HepG2 (cell line): Measurements from ENCODE around the gene KRT71. TPM values are rescaled to one million over a fixed set of nuclear protein-coding genes. Genes with fewer than 3 reads are reported as not detected.

Source experiments
- ATAC-seq: fragments of 200-7000 bp; cut with Tn5 transposase; 3 replicates; pipeline ENCODE4 v1.9.1; 2020; ENCODE audit warnings: mild to moderate bottlenecking, moderate library complexity
- BruUV-seq: library from RNA; stranded (reverse); fragments of 400-500 nt; replicated peaks from 2 replicates; lab custom pipeline; 2021; lab: Mats Ljungman, UMichigan
- CTCF ChIA-PET: fragments of 300-600 bp; formaldehyde crosslinking; extraction: SDS; loops from one replicate; lab custom pipeline; 2021; ENCODE audit warnings: low total read pairs, inconsistent platforms, low intra/inter-chr PET ratio; lab: Yijun Ruan, JAX
- POLR2A ChIA-PET: fragments of 350-600 bp; sonication (Branson Sonifier 250); formaldehyde crosslinking; loops from one replicate; lab custom pipeline; 2020; ENCODE audit warnings: antibody characterized with exemption, inconsistent platforms; lab: Yijun Ruan, JAX
- DNase-seq: peaks from one replicate; pipeline ENCODE4 v3.0.0-alpha.2; 2015; ENCODE audit warnings: low spot score
- FAIRE-seq: peaks from 3 replicates; lab custom pipeline; 2011; peaks lifted over from hg19 to GRCh38; lab: Jason Lieb, UNC
- H2AFZ ChIP-seq: one replicate; pipeline ENCODE4 v1.6.1; 2011; ENCODE audit warnings: low read length, inconsistent platforms
- H3K27ac ChIP-seq: fragments of 300-600 bp; 3 replicates; pipeline ENCODE4 v1.8.0; 2011; ENCODE audit warnings: mixed run types, mild to moderate bottlenecking, mixed read lengths, low read length, inconsistent platforms; ENCODE audit not compliant: insufficient read depth; ENCODE audit errors: extremely low read length
- H3K27me3 ChIP-seq, 2 experiments: fragments of 200-600 bp in 1 of 2; 2 replicates in 1 of 2; 3 replicates in 1 of 2; pipeline versions ENCODE4 v1.6.0 to v1.8.0; 2011; ENCODE audit warnings: low read length in 2 of 2, mild to moderate bottlenecking in 2 of 2, moderate library complexity in 2 of 2, inconsistent platforms in 1 of 2; ENCODE audit not compliant: insufficient read depth in 2 of 2, control insufficient read depth in 1 of 2
- H3K36me3 ChIP-seq, 2 experiments: fragments of 200-600 bp in 1 of 2; replicated peaks in 1 of 2; 2 replicates in 1 of 2; 3 replicates in 1 of 2; pipeline versions ENCODE4 v1.5.1 to v1.8.0; 2011; ENCODE audit warnings: low read length in 2 of 2, inconsistent platforms in 1 of 2; ENCODE audit not compliant: insufficient read depth in 2 of 2, control insufficient read depth in 1 of 2
- H3K4me1 ChIP-seq: 2 replicates; pipeline ENCODE4 v1.5.1; 2012; ENCODE audit warnings: low read length, inconsistent platforms; ENCODE audit not compliant: insufficient read depth
- H3K4me2 ChIP-seq: 2 replicates; pipeline ENCODE4 v1.6.0; 2011; ENCODE audit warnings: low read depth, low read length, inconsistent platforms
- H3K4me3 ChIP-seq, 3 experiments: fragments of 200-600 bp in 1 of 3; sonication (generic), shearing (Covaris generic) in 1 of 3; replicated peaks in 1 of 3; 2 replicates each; pipeline ENCODE4 v1.5.1; 2011 to 2016; ENCODE audit warnings: low read length in 3 of 3, inconsistent platforms in 2 of 3, low read depth in 2 of 3, mild to moderate bottlenecking in 2 of 3, control low read depth in 1 of 3, mixed read lengths in 1 of 3; ENCODE audit not compliant: insufficient read depth in 1 of 3
- H3K79me2 ChIP-seq: one replicate; pipeline ENCODE4 v1.6.1; 2011; ENCODE audit warnings: low read length, inconsistent platforms; ENCODE audit not compliant: insufficient read depth
- H3K9ac ChIP-seq: 2 replicates; pipeline ENCODE4 v1.6.0; 2011; ENCODE audit warnings: mild to moderate bottlenecking, low read depth, low read length, inconsistent platforms; ENCODE audit not compliant: insufficient read depth
- H3K9me3 ChIP-seq: 2 replicates; pipeline ENCODE4 v1.5.1; 2012; ENCODE audit warnings: mild to moderate bottlenecking, low read length
- H4K20me1 ChIP-seq: 2 replicates; pipeline ENCODE4 v1.6.0; 2011; ENCODE audit warnings: inconsistent platforms, mild to moderate bottlenecking, low read length, moderate library complexity; ENCODE audit not compliant: insufficient read depth
- HNF4A ChIP-seq: sonication (generic); formaldehyde crosslinking; IDR thresholded peaks from 2 replicates; pipeline ENCODE4 v1.4.0; 2020; ENCODE audit warnings: missing genetic modification reagents
- HNRNPLL ChIP-seq: fragments of 200-400 bp; formaldehyde crosslinking; IDR thresholded peaks from 2 replicates; pipeline ENCODE4 v1.6.1; 2017; ENCODE audit warnings: mild to moderate bottlenecking, low read depth, low read length; ENCODE audit not compliant: poor library complexity, severe bottlenecking
- HNRNPUL1 ChIP-seq: fragments of 200-400 bp; formaldehyde crosslinking; IDR thresholded peaks from 2 replicates; pipeline ENCODE4 v1.6.1; 2017; ENCODE audit warnings: low read depth, mild to moderate bottlenecking, low read length, moderate library complexity
- KAT2B ChIP-seq: fragments of 150-350 bp; IDR thresholded peaks from 2 replicates; pipeline ENCODE4 v1.6.1; 2014; ENCODE audit warnings: low read depth, low read length, borderline replicate concordance
- KDM5B ChIP-seq: sonication (generic); formaldehyde crosslinking; IDR thresholded peaks from 2 replicates; pipeline ENCODE4 v1.4.0; 2020; ENCODE audit warnings: missing genetic modification reagents, mild to moderate bottlenecking, borderline replicate concordance
- MED13 ChIP-seq: sonication (generic); formaldehyde crosslinking; IDR thresholded peaks from 2 replicates; pipeline ENCODE4 v1.5.0; 2020; ENCODE audit warnings: missing genetic modification reagents
- PAF1 ChIP-seq: IDR thresholded peaks from 2 replicates; pipeline ENCODE4 v1.6.1; 2016; ENCODE audit warnings: missing genetic modification reagents, missing compliant biosample characterization
- PLRG1 ChIP-seq: fragments of 450-650 bp; conservative IDR thresholded peaks from 2 replicates; pipeline ENCODE4 v1.6.1; 2016
- SIN3A ChIP-seq: IDR thresholded peaks from 2 replicates; pipeline ENCODE4 v1.6.1; 2011; ENCODE audit warnings: low read depth, mild to moderate bottlenecking, control low read depth, low read length, borderline replicate concordance
- ZFP82 ChIP-seq: sonication (generic); formaldehyde crosslinking; IDR thresholded peaks from 2 replicates; pipeline ENCODE4 v1.5.1; 2020; ENCODE audit warnings: mild to moderate bottlenecking, missing genetic modification reagents, borderline replicate concordance
- ZNF33B ChIP-seq: sonication (generic); formaldehyde crosslinking; IDR thresholded peaks from 2 replicates; pipeline ENCODE4 v1.5.1; 2020; ENCODE audit warnings: mild to moderate bottlenecking, missing genetic modification reagents
- ZNF558 ChIP-seq: sonication (generic); formaldehyde crosslinking; IDR thresholded peaks from 2 replicates; pipeline ENCODE4 v1.9.0; 2022; ENCODE audit warnings: mild to moderate bottlenecking, missing genetic modification reagents, borderline replicate concordance
- WGBS: methylation state at CpG from one replicate; pipeline ENCODE4 v1.1.6; 2017; ENCODE audit warnings: low lambda C conversion rate; 5-methylcytosine and 5-hydroxymethylcytosine counted together
- in situ Hi-C: cut with HindIII; loops from 2 replicates; pipeline ENCODE4 v1.10.0; 2017; ENCODE audit warnings: low pct_unique_long_range_greater_than_20kb; ENCODE audit not compliant: extremely low pct_ligation_motif_present
- intact Hi-C: fragments of 100-400 bp; cut with micrococcal nuclease; formaldehyde crosslinking; loops from one replicate; pipeline ENCODE4 v1.10.0; 2022; ENCODE audit not compliant: unreplicated experiment
- polyA plus RNA-seq, 8 experiments: library from polyadenylated mRNA; depleted of rRNA in 3 of 8; stranded (reverse) in 7 of 8; unstranded in 1 of 8; fragments of >200 nt; fragmentation: Illumina TruSeq in 4 of 8; extraction: Trizol in 4 of 8; gene quantifications; 2 replicates each; pipeline versions ENCODE4 v1.2.1 to v1.2.3, GENCODE V29; 2011 to 2016; ENCODE audit warnings: low read depth in 4 of 8, missing spikeins in 1 of 8, mixed read lengths in 1 of 8; ENCODE audit not compliant: insufficient read depth in 1 of 8
- total RNA-seq, 5 experiments: library from RNA; depleted of rRNA; stranded (reverse); fragments of >200 nt; fragmentation: Illumina TruSeq; extraction: Trizol; gene quantifications; 2 replicates each; pipeline ENCODE4 v1.2.3, GENCODE V29; 2016; ENCODE audit warnings: low read depth in 1 of 5
- TF ChIP-seq, protein P1 (sequence below): sonication (generic); formaldehyde crosslinking; IDR thresholded peaks from 2 replicates; pipeline ENCODE4; 2020; ENCODE audit warnings: missing genetic modification reagents, mild to moderate bottlenecking, borderline replicate concordance
- TF ChIP-seq, protein P2 (sequence below): sonication (generic); formaldehyde crosslinking; IDR thresholded peaks from 2 replicates; pipeline ENCODE4 v1.5.0; 2020; ENCODE audit warnings: mild to moderate bottlenecking, missing genetic modification reagents, moderate library complexity
- TF ChIP-seq, protein P3 (sequence below): sonication (generic); formaldehyde crosslinking; IDR thresholded peaks from 2 replicates; pipeline ENCODE4 v1.4.0; 2020; ENCODE audit warnings: missing genetic modification reagents

KRT71 gene
- total and polyA plus RNA-seq, 2 of the 13 experiments (the other 11 are each of a cell fraction or from before 2014, with no cell fraction given) = not detected

DNA sequence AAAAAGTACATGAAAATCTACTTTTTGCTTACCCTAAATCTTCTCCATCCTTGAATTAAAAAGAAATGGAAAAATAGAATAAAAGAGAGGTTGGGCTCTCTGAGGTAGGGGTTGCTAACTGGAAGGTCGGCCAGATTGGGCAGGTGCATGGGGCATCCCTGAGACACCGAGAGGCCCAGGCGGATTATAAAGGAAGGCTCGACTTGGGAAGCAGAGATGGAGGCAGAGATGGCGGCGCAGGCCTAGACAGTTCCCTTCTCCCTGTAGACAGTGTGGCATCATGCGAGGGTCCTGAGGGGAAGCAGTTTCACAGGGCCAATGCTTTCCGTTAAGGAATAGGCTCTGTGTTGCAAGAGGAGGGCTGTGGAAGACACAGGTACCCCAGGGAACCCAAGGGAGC lies 24.4 kb upstream of the KRT71 start (continued):
- no peak for TF ChIP-seq MED13 (CRISPR knock-in tag)

DNA sequence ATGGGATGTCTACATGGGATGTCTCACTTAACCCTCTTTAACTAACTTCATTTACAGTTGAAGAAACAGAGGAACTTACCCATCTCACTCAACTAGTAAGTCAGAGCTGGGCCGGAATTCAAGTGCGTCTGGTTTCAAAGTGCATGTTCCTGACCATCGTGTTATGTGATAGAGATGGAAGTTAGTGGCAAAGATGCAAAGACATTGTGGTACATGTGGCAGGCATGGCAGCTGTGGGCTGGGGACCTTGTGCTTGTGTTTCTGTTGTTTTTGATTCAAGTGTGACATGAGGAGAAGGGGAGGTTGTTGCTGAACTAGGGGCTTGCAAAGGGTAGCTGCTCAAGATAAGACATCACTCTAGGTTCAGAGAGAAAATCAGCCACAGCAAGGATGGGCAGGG lies 23.0 kb upstream of the KRT71 start:
- Histone ChIP-seq H2AFZ (no peak overlapping the region), H3K4me1 (no peaks in the 10 kb centered on the region), H3K79me2 (no peaks in the 10 kb centered on the region), H3K4me2 (no peak overlapping the region), H4K20me1 (no peaks in the 10 kb centered on the region), H3K4me3 (no peak overlapping the region), H3K27me3 (peaks cover 2 to 70% of the 10 kb centered on the region in 2 experiments; a peak in 4 of 5 replicates), H3K9ac (no peak overlapping the region), H3K36me3 (no peaks in the 10 kb centered on the region), H3K9me3 (no peaks in the 10 kb centered on the region), H3K27ac (no peak overlapping the region)
- CTCF ChIA-PET = no interaction called here
- in situ Hi-C loops (no loop called here), intact Hi-C loops (no loop called here)
- no peak for DNase-seq
- ATAC-seq = no peak
- BruUV-seq = no TSS peak
- no peak for FAIRE-seq
- 28% methylated on average over 3 of the region's 3 CpGs for WGBS
- POLR2A ChIA-PET = no interaction called here
- no peak for TF ChIP-seq KAT2B
- no peak for TF ChIP-seq PLRG1
- TF ChIP-seq ZFP82 (CRISPR knock-in tag) = no peak
- no peak for TF ChIP-seq HNRNPUL1
- no peak for TF ChIP-seq ZNF33B (CRISPR knock-in tag)
- TF ChIP-seq HNRNPLL = no peak
- no peak for TF ChIP-seq KDM5B (CRISPR knock-in tag)
- TF ChIP-seq, protein P1, sequence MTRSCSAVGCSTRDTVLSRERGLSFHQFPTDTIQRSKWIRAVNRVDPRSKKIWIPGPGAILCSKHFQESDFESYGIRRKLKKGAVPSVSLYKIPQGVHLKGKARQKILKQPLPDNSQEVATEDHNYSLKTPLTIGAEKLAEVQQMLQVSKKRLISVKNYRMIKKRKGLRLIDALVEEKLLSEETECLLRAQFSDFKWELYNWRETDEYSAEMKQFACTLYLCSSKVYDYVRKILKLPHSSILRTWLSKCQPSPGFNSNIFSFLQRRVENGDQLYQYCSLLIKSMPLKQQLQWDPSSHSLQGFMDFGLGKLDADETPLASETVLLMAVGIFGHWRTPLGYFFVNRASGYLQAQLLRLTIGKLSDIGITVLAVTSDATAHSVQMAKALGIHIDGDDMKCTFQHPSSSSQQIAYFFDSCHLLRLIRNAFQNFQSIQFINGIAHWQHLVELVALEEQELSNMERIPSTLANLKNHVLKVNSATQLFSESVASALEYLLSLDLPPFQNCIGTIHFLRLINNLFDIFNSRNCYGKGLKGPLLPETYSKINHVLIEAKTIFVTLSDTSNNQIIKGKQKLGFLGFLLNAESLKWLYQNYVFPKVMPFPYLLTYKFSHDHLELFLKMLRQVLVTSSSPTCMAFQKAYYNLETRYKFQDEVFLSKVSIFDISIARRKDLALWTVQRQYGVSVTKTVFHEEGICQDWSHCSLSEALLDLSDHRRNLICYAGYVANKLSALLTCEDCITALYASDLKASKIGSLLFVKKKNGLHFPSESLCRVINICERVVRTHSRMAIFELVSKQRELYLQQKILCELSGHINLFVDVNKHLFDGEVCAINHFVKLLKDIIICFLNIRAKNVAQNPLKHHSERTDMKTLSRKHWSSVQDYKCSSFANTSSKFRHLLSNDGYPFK (CRISPR knock-in tag) = no peak
- no peak for TF ChIP-seq HNF4A (CRISPR knock-in tag)
- no peak for TF ChIP-seq SIN3A
- no peak for TF ChIP-seq ZNF558
- TF ChIP-seq PAF1 = no peak
- TF ChIP-seq, protein P2, sequence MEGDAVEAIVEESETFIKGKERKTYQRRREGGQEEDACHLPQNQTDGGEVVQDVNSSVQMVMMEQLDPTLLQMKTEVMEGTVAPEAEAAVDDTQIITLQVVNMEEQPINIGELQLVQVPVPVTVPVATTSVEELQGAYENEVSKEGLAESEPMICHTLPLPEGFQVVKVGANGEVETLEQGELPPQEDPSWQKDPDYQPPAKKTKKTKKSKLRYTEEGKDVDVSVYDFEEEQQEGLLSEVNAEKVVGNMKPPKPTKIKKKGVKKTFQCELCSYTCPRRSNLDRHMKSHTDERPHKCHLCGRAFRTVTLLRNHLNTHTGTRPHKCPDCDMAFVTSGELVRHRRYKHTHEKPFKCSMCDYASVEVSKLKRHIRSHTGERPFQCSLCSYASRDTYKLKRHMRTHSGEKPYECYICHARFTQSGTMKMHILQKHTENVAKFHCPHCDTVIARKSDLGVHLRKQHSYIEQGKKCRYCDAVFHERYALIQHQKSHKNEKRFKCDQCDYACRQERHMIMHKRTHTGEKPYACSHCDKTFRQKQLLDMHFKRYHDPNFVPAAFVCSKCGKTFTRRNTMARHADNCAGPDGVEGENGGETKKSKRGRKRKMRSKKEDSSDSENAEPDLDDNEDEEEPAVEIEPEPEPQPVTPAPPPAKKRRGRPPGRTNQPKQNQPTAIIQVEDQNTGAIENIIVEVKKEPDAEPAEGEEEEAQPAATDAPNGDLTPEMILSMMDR = no peak
- TF ChIP-seq, protein P3, sequence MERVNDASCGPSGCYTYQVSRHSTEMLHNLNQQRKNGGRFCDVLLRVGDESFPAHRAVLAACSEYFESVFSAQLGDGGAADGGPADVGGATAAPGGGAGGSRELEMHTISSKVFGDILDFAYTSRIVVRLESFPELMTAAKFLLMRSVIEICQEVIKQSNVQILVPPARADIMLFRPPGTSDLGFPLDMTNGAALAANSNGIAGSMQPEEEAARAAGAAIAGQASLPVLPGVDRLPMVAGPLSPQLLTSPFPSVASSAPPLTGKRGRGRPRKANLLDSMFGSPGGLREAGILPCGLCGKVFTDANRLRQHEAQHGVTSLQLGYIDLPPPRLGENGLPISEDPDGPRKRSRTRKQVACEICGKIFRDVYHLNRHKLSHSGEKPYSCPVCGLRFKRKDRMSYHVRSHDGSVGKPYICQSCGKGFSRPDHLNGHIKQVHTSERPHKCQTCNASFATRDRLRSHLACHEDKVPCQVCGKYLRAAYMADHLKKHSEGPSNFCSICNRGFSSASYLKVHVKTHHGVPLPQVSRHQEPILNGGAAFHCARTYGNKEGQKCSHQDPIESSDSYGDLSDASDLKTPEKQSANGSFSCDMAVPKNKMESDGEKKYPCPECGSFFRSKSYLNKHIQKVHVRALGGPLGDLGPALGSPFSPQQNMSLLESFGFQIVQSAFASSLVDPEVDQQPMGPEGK (CRISPR knock-in tag) = no peak
